ENCODE data around the gene PLA2R1.
A peak's percentile ranks its signal among the peaks of the same experiment; 100 is the strongest.

PLA2R1 gene

DNA sequence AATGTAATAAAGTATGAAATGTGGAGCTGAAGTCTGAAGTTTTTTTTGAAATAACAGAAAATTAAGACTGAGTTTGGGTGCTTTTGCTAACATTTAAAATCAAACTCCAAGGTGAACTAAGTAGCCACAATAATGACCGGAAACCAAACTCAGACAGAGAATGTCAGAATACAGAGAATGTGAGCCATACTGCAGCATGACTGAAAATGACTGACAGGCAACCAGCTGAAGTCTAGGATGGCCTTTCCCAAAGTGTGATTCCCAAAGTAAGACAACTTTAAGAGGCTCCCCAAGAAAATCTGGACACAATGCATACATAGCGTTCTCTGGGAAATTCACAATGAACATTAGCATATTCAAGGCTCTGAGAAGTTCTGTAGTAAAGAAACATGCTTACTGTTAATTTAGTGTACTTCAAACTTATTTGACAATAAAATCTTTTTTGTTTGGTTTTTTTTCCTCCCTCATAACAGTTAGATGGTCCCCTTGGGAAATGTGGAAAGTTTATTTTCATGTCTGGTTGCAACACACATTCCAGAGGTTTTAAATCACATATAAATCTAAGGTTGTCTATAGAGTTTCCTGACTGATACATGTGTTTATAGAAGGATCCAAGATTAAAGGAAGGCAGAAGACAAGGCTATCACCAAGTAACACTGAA is 28.6 kb downstream of the PLA2R1 start:
- no peak overlapping the region for H3K27ac ChIP-seq
- TF ChIP-seq, protein P1, sequence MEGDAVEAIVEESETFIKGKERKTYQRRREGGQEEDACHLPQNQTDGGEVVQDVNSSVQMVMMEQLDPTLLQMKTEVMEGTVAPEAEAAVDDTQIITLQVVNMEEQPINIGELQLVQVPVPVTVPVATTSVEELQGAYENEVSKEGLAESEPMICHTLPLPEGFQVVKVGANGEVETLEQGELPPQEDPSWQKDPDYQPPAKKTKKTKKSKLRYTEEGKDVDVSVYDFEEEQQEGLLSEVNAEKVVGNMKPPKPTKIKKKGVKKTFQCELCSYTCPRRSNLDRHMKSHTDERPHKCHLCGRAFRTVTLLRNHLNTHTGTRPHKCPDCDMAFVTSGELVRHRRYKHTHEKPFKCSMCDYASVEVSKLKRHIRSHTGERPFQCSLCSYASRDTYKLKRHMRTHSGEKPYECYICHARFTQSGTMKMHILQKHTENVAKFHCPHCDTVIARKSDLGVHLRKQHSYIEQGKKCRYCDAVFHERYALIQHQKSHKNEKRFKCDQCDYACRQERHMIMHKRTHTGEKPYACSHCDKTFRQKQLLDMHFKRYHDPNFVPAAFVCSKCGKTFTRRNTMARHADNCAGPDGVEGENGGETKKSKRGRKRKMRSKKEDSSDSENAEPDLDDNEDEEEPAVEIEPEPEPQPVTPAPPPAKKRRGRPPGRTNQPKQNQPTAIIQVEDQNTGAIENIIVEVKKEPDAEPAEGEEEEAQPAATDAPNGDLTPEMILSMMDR (conservative IDR thresholded peaks at IDR 0.05), result no peak

DNA sequence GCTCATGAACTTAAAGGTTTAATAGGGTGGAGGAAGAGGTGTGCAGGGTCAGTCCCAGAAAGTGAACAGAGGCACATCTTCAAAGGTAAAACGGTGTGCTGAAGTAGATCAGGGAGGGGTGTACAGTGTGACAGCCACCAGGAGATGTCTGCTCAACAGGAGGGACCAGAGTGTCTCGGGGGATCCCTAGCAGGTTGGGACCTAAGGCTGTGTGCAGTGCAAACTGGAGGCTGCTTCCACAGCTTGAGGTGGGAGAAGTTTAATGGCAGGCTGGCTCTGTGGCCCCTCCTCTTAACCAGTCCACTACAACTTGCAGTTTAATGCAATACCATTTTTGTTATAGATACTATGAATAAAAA is 33.2 kb downstream of the PLA2R1 start:
- no peak overlapping the region for H3K27ac ChIP-seq
- TF ChIP-seq, protein P1 (conservative IDR thresholded peaks at IDR 0.05), result no peak

DNA sequence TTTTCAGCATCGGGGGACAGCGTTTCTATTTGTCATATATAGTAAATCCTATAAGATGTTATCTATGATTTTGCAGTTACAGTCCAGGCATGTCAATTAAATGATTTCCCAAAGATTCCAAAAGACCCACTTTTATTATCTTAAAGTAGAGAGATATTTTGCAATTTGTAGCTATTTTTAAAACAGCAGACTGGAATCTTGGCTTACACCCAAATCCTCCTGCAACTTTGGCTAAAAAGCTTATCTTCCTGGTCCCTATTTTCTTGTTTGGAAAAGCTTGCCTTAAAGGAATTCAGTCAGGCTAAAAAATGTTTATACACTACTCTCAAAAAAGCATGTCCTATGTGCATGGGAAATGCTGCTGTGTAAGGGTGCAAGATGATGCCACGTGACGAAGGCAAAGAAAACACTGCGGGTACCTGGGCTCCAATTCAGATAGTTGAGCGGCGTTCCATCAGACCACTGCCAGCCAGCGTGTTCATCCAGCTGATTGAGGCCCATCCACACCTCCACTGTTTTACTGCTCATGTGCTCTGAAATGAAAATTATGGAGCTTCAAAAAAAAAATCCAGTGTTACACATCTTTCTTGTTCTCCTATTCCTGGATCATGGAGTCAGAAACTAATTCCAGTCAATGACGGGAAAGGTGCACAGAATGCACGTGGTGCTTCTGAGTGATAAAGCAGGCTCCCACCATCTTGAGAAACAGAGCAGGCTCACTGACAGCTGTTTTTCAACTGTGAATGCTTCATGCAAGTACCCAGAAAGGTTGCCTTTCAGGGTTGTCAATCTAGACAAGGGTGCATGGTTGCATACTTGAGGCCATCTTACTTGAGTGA is 33.8 kb downstream of the PLA2R1 start:
- TF ChIP-seq, protein P1 (conservative IDR thresholded peaks at IDR 0.05), result no peak
- no peak overlapping the region for H3K27ac ChIP-seq

DNA sequence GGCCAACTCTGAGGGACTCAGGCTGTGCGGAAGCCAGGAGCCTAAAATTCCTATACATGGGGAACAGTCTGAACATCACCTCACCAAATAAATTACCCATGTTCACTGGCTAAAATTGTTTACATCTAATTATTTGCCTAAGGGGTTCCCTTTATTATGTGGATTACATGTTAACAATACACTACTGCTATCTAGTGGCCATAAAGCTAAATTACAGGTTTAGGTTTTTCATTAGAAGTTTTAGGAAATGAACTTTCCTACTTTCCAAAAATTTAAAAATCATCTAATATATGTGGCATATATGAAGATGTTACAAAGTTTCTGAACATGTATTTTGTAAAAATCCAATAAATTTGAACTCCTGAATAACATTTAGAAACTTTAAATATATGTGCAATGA is 40.3 kb downstream of the PLA2R1 start:
- TF ChIP-seq, protein P1 (conservative IDR thresholded peaks at IDR 0.05), result peak; percentile 37; the same call in 1 of the 2 replicates
- no peak overlapping the region for H3K27ac ChIP-seq

DNA sequence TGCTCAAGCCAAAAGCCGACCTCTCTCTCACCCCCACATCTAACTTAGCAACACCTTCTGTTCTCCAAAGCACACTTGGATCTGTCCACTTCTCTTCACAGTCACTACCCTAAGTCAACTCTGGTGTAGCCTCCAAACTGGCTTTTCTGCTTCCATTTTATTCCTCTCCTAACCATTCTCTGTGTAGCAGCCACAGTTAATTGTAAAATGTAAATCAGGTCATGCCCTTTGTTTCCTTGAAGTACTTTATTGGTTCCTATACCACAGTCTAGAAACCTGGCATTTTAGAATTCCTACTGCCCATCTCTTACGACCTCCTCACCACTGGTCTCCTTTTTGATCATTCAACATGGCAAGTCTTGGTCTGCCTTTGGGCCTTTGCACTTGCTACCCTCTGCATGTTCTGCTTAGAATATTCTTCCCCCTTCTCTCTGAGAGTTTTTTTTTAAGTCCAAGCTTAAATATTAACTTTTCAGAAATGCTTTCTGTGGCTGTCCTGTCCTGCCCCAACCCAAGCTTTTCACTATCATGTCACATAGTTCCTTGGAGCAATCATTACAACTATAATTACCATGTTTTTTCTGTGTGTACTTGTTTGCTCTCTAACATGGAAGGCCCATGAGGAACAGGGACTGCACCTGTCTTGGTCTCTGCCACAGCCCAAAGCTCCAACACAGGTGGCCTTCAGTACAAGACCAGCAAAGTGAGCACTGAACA is 42.9 kb downstream of the PLA2R1 start:
- TF ChIP-seq, protein P1 (conservative IDR thresholded peaks at IDR 0.05), result no peak
- no peak overlapping the region for H3K27ac ChIP-seq

DNA sequence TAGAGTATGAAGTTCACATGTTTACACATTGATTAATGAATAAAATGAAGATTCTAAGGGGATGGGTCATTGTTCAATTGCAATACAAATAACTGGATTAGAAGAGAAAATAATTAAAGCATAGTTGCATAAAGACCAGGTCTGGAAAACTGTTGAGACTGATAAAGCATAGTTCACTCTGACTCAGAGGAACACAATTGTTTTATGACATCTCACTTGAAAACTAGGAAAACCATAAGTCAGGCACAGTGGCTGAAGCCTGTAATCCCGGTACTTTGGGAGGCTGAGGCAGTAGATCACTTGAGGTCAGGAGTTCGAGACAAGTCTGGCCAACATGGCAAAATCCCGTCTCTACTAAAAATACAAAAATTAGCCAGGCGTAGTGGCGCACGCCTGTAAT is 46.7 kb downstream of the PLA2R1 start:
- TF ChIP-seq, protein P1 (conservative IDR thresholded peaks at IDR 0.05), result no peak
- no peak overlapping the region for H3K27ac ChIP-seq

DNA sequence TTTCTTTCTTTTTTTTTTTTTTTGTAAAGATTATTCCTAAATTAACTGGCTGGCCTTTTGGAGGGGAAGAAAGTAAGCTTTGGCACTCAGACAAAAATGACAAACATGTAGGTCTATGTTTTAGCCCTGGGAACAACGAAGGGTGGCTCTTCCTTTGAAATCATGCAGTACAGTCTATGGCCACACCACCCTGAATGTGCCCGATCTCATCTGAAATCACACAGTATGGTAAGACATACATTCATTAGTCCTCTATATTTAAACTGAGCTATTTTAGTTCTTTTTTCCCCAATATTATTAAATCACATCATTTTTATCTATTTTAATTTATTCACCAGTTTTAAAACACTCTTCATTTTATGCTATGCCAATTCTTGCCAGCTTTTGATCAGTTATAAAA is 48.2 kb downstream of the PLA2R1 start:
- no peak overlapping the region for H3K27ac ChIP-seq
- TF ChIP-seq, protein P1 (conservative IDR thresholded peaks at IDR 0.05), result no peak; the same call in 1 of the 2 replicates

All from VCaP (cell line).